ENCODE results near the gene CRYBB3.

DNA sequence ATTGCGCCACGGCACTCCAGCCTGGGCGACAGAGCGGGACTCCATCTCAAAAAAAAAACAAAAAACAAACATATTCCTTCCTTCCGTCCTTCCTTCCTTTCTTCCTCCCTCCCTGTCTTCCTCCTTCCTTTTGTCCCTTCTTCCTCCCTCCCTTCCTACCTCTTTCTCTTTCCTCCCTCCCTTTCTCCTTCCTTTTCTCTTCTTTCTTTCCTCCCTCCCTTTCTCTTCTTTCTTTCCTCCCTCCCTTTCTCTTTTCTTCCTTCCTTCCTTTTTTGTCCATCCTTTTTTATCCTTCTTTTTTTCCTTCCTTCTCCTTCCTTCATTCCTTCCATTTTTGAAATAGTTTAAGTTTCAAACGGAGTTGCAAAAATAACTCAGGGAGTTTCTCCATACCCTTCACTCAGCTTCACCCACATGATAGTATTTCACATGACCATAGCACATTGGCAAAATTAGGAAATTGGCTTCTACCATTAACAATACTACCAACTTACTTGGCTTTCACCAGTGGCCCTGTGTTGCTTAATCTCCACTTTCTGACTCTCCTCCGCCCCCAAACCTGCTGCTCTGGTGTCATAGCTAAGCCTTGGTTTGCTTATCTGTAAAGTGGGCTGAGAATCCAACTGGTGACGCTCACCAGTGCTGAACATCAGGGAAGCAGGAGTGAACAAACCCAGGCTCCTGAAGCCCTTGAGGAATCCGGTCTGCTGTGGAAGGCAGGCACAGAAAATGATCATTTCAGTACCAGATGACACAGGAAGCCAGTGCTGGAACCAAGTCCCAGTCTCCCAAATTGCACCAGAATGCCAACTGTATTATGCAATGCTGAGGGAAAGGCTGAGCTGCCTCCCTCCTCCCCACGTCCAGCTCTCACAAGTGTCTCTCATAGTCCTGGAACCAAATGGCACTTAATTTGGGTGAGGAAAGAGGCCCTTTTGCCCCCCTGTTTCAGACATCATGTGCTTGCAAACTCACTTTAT lies 17.2 kb upstream of the CRYBB3 start:
- TF ChIP-seq CTCF (IDR thresholded peaks at IDR 0.05 in 2 of 3, conservative IDR thresholded peaks at IDR 0.05 in 1 of 3; ENCODE audit: insufficient read depth in 2 of 3, low read depth in 1 of 3, low read length in 3 of 3) (no peak), ZBTB9 (CRISPR knock-in tag; IDR thresholded peaks at IDR 0.05) (no peak), SETDB1 (IDR thresholded peaks at IDR 0.05; ENCODE audit: low read length) (no peak), ZNF263 (CRISPR knock-in tag; IDR thresholded peaks at IDR 0.05; ENCODE audit: borderline replicate concordance) (no peak), POLR2AphosphoS5 (IDR thresholded peaks at IDR 0.05; ENCODE audit: control insufficient read depth, insufficient read depth, low read depth, low read length) (no peak), TAF1 (IDR thresholded peaks at IDR 0.05; ENCODE audit: control insufficient read depth, extremely low read depth, insufficient read depth, low read length, severe bottlenecking) (no peak), RBBP5 (IDR thresholded peaks at IDR 0.05; ENCODE audit: borderline replicate concordance, insufficient read depth, low read length, poor library complexity, severe bottlenecking) (no peak)
- TF ChIP-seq, protein P1, sequence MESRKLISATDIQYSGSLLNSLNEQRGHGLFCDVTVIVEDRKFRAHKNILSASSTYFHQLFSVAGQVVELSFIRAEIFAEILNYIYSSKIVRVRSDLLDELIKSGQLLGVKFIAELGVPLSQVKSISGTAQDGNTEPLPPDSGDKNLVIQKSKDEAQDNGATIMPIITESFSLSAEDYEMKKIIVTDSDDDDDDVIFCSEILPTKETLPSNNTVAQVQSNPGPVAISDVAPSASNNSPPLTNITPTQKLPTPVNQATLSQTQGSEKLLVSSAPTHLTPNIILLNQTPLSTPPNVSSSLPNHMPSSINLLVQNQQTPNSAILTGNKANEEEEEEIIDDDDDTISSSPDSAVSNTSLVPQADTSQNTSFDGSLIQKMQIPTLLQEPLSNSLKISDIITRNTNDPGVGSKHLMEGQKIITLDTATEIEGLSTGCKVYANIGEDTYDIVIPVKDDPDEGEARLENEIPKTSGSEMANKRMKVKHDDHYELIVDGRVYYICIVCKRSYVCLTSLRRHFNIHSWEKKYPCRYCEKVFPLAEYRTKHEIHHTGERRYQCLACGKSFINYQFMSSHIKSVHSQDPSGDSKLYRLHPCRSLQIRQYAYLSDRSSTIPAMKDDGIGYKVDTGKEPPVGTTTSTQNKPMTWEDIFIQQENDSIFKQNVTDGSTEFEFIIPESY (CRISPR knock-in tag; IDR thresholded peaks at IDR 0.05): no peak
- TF ChIP-seq, protein P2, sequence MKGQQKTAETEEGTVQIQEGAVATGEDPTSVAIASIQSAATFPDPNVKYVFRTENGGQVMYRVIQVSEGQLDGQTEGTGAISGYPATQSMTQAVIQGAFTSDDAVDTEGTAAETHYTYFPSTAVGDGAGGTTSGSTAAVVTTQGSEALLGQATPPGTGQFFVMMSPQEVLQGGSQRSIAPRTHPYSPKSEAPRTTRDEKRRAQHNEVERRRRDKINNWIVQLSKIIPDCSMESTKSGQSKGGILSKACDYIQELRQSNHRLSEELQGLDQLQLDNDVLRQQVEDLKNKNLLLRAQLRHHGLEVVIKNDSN (CRISPR knock-in tag; IDR thresholded peaks at IDR 0.05): no peak
- TF ChIP-seq, protein P3, sequence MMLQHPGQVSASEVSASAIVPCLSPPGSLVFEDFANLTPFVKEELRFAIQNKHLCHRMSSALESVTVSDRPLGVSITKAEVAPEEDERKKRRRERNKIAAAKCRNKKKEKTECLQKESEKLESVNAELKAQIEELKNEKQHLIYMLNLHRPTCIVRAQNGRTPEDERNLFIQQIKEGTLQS (IDR thresholded peaks at IDR 0.05): no peak
- TF ChIP-seq, protein P3 (CRISPR knock-in tag; conservative IDR thresholded peaks at IDR 0.05): no peak

Measured in K562 (cell line).